GM12874 (cell line): ENCODE results near the gene PIK3R1.

ENCODE experiments used
- CTCF ChIP-seq: IDR thresholded peaks from 2 replicates; pipeline ENCODE4 v1.5.1; 2011; ENCODE audit warnings: low read depth, mild to moderate bottlenecking, control low read depth, low read length, moderate library complexity; ENCODE audit not compliant: insufficient read depth

Gene PIK3R1

GRCh38 chr5:68222824-68223354 lies 7.3 kb downstream of the PIK3R1 start:
- TF ChIP-seq CTCF: no peak

GRCh38 chr5:68223904-68224303 lies 8.3 kb downstream of the PIK3R1 start:
- no peak for TF ChIP-seq CTCF

- no peak for TF ChIP-seq CTCF
Measured at GRCh38 chr5:68224509-68225187, 9.1 kb downstream of the PIK3R1 start.

GRCh38 chr5:68225188-68225910 lies 9.8 kb downstream of the PIK3R1 start:
- TF ChIP-seq CTCF: no peak

GRCh38 chr5:68225911-68226545 lies 10.5 kb downstream of the PIK3R1 start:
- no peak for TF ChIP-seq CTCF

GRCh38 chr5:68226546-68227073 lies 11.1 kb downstream of the PIK3R1 start:
- TF ChIP-seq CTCF: no peak
